Fibroblast of pulmonary artery (primary cell): Measurements from ENCODE around the gene PLXNA4.
A peak's percentile ranks its signal among the peaks of the same experiment; 100 is the strongest.

Source experiments
- DNase-seq: peaks from one replicate; pipeline ENCODE4 v3.0.0-alpha.2; 2010; ENCODE audit warnings: low read depth
- H3K4me3 ChIP-seq: replicated peaks from 2 replicates; pipeline ENCODE4 v1.5.1; 2011; ENCODE audit warnings: low read depth, mild to moderate bottlenecking, control low read depth, low read length, moderate library complexity
- TF ChIP-seq, protein P1 (sequence below): IDR thresholded peaks from 2 replicates; pipeline ENCODE4 v1.5.1; 2011; ENCODE audit warnings: mild to moderate bottlenecking, control low read depth, low read length, inconsistent platforms; ENCODE audit errors: missing control alignments

PLXNA4 gene

DNA sequence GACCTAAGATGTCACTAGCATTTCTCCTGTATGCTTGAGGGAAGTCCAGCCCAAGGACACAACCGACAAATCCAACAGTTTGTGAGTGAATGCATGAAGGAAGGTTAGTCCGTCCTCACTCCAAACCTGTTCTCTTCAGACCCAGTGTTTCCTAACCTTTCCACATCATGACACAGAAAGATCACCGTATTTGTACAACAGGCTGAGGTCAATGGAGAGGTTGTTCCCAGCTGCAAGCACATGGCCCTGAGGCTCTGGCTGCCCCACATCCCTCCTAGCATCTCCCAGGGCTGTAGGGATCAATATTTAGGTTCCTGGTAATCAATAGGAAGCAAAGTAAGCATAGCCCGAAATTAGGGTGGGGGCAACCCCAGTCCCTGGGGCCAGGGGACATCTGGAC is 227.9 kb downstream of the PLXNA4 start:
- no peak overlapping the region for H3K4me3 ChIP-seq
- DNase-seq: no peak
- TF ChIP-seq, protein P1, sequence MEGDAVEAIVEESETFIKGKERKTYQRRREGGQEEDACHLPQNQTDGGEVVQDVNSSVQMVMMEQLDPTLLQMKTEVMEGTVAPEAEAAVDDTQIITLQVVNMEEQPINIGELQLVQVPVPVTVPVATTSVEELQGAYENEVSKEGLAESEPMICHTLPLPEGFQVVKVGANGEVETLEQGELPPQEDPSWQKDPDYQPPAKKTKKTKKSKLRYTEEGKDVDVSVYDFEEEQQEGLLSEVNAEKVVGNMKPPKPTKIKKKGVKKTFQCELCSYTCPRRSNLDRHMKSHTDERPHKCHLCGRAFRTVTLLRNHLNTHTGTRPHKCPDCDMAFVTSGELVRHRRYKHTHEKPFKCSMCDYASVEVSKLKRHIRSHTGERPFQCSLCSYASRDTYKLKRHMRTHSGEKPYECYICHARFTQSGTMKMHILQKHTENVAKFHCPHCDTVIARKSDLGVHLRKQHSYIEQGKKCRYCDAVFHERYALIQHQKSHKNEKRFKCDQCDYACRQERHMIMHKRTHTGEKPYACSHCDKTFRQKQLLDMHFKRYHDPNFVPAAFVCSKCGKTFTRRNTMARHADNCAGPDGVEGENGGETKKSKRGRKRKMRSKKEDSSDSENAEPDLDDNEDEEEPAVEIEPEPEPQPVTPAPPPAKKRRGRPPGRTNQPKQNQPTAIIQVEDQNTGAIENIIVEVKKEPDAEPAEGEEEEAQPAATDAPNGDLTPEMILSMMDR: no peak

DNA sequence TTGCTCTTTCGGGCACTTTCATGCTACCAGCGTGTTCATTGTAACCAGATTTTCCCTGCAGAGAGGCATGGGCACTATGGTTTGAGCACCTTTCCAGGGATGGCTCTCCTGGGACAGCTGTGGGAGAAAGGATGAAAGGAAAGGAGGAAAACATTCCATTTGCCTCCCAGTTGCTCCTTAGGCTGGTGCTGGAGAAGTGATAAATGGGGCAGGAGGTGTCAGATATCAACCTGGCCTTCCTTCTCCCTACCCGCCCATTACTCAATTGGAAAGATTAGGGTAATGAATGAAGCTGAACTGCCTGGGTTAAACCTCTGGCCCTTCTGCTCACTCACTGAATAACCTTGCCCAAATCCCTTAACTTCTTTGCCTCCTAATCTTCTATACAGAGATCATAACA is 228.4 kb downstream of the PLXNA4 start:
- H3K4me3 ChIP-seq: no peak overlapping the region
- TF ChIP-seq, protein P1: no peak
- no peak for DNase-seq

DNA sequence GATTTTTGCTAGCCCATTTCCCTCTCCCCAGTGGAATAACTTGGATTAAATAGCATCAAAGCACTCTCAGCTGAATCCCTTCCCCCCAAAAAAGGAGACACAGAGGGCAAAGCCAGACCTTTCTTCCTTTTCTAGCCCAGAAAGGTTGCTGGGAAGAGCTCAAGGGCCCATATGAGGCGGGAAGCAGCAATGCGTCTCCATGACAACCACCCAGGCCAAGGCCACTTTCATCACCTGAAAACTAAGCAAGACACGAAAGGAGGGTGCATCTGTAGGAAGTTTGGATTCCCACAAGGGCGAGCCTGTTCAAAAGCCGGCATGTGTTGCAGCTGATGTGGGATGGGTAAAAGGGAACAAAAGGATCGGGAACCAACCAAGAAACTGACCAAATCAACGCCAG is 229.1 kb downstream of the PLXNA4 start:
- TF ChIP-seq, protein P1: no peak
- DNase-seq: no peak
- H3K4me3 ChIP-seq: no peak overlapping the region

DNA sequence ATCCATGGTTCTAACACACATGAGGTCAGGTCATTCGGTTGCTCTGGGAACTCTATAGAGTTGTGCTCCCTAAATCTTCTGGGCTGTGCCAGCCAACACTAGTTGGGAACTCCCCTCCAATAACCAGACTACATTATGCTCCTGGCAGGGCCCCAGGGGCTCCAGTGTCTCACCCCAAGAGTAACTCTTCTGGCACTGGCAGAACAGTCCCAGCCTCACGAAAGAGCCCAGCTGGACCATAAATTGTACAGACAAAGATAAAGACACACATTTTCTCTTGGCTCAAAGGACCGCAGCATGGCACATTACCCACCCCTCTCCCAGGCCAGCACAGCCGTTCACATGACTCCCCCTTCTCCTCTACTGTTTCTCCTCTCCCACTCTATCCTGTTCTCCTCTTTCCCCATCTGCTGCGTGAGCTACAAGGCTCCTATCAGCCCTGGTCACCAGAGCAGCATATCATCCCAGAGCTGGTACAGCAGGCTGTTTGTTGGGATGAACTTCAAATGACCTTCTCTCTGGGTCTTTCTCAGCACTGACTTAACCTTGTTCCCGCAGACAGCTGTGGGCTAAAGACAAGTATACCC is 230.6 kb downstream of the PLXNA4 start:
- no peak for DNase-seq
- H3K4me3 ChIP-seq: no peak overlapping the region
- TF ChIP-seq, protein P1: no peak

DNA sequence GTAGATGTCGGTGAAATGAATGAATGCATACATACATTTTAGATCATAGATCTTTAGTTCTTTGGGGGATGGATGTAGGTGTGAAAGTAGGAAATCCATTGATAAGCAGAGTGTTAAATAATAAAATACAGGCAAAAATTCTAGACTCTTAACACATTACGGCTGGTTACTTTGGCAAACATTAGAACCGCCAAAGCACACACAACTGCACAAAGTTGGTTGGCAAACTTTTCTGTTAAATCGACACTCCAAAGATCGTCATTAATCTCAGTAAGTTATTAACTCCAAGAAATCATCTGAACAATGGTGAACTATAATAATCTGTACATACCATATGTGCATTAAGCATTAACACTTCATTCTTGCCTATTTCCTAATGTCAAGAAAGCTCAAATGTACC is 231.2 kb downstream of the PLXNA4 start:
- TF ChIP-seq, protein P1: no peak
- no peak overlapping the region for H3K4me3 ChIP-seq
- no peak for DNase-seq

DNA sequence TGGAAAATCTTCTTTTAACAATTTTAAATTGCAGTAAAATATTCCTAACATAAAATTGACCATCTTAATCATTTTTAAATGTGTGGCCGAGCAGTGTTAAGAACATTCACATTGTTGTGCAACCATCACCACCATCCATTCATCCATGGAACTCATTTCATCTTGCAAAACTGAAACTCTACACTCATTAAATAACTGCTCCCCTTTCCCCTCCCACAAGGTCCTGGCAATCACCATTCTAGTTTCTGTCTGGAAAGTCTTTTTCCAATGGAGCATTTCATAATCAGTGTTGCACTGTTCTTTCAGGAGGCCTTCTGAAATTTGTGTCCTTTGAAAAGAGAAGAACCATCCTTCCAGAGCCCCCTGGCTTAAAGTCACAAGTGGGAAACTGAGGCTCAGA is 233.1 kb downstream of the PLXNA4 start:
- TF ChIP-seq, protein P1: no peak
- peak; percentile 47 for DNase-seq

DNA sequence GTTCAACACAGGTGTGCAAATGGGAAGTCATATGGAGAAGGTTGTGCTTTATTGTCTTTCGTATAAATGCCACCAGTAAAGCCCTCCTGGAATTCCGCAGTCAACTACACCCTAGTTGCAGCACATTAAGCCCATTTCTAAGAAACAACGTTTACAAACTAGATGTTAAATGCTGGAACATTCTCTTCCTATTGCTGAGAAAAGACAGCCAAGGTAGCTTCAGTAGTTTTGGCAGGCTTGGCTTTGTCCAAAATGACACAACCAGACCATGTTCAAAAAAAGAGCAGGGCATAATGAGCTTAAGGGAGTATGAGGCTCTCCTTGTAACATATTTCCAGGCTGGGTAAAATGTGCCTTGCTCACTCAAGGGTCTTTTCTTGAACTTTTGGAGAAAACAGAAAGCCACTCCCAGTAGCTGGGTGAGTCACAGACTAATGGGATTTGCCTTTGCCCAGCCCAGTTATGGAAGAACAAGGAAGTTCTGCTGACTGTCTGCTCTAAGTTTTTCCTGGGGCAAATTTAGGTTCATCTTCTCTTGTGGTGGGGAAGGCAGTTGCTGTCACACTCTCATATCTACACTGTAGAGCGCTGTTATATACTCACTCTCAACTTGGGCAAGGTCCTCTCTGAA is 238.7 kb downstream of the PLXNA4 start:
- no peak for DNase-seq
- H3K4me3 ChIP-seq: no peak overlapping the region
- TF ChIP-seq, protein P1: no peak

More for the DNA sequence above, 233.1 kb downstream of the PLXNA4 start:
- no peak overlapping the region for H3K4me3 ChIP-seq
